ENCODE data around the gene LMAN1L. TPM values are rescaled to one million over a fixed set of nuclear protein-coding genes. Genes with fewer than 3 reads are reported as not detected.

Gene LMAN1L
- total and polyA plus RNA-seq, 2 of the 4 experiments (the other 2 are of a cell fraction): not detected

DNA sequence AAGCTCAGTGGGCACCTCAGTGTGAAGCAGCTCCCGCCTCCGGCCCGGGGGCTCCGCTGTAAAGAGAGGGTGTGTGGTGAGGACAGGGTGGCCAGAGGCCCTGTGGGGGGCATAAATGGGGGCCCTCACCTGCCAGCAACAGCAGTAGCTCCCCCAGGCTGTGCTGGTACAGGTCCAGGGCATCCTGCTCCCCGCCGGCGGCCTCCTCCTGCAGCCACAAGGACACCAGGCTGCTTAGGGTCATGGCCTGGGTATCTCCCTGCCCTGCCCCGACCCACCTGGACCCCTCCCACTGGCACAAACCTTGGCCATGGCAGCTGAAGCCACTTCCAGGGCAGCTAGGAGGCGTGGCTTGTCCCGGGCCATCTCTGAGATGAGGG, 25.5 kb downstream of the LMAN1L start:
- BruUV-seq (replicated peaks): no TSS peak
- DNase-seq (no peak), ATAC-seq (ENCODE audit: low read depth) (no peak)
- dilution Hi-C loops (cut with HindIII; ENCODE audit: low sequenced_read_pairs, unreplicated experiment): no loop called here
- peaks cover 3% of the 10 kb centered on the region; the same call in 1 of the 2 replicates for H3K36me3 ChIP-seq (ENCODE audit: control insufficient read depth, insufficient read depth, low read length)
- H3K4me1 ChIP-seq (ENCODE audit: control insufficient read depth, insufficient read depth, low read length): peaks cover 4% of the 10 kb centered on the region; the same call in 1 of the 2 replicates
- H2BK20ac ChIP-seq (ENCODE audit: low read depth, low read length): no peak overlapping the region
- H3K9me3 ChIP-seq (ENCODE audit: control insufficient read depth, insufficient read depth, low read length): no peaks in the 10 kb centered on the region
- no peak overlapping the region for H3K56ac ChIP-seq (ENCODE audit: extremely low read depth, insufficient read depth, low read length)
- no peak overlapping the region for H2BK5ac ChIP-seq (ENCODE audit: low read depth, low read length, poor library complexity, severe bottlenecking)
- TF ChIP-seq CEBPB (IDR thresholded peaks at IDR 0.05; ENCODE audit: low read depth, low read length): no peak
- TF ChIP-seq POLR2A (IDR thresholded peaks at IDR 0.05; ENCODE audit: low read depth, low read length): no peak
- TF ChIP-seq BHLHE40 (IDR thresholded peaks at IDR 0.05; ENCODE audit: low read depth, low read length): no peak
- no peak for TF ChIP-seq MAZ (IDR thresholded peaks at IDR 0.05; ENCODE audit: borderline replicate concordance, low read depth, low read length)
- no peak for TF ChIP-seq MAFK (IDR thresholded peaks at IDR 0.05; ENCODE audit: low read depth, low read length)
- TF ChIP-seq RAD21 (IDR thresholded peaks at IDR 0.05; ENCODE audit: low read length): no peak
- no peak for TF ChIP-seq CHD1 (IDR thresholded peaks at IDR 0.05; ENCODE audit: low read depth, low read length)
- TF ChIP-seq SMC3 (IDR thresholded peaks at IDR 0.05; ENCODE audit: low read depth, low read length): no peak
- TF ChIP-seq, protein P1, sequence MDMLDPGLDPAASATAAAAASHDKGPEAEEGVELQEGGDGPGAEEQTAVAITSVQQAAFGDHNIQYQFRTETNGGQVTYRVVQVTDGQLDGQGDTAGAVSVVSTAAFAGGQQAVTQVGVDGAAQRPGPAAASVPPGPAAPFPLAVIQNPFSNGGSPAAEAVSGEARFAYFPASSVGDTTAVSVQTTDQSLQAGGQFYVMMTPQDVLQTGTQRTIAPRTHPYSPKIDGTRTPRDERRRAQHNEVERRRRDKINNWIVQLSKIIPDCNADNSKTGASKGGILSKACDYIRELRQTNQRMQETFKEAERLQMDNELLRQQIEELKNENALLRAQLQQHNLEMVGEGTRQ (IDR thresholded peaks at IDR 0.05; ENCODE audit: low read depth, low read length): no peak
- TF ChIP-seq NFE2L2 (IDR thresholded peaks at IDR 0.05; ENCODE audit: low read depth, low read length): no peak
- TF ChIP-seq FOS (IDR thresholded peaks at IDR 0.05; ENCODE audit: low read depth, low read length): no peak
- TF ChIP-seq RFX5 (IDR thresholded peaks at IDR 0.05; ENCODE audit: low read depth, low read length): no peak
- TF ChIP-seq, protein P2, sequence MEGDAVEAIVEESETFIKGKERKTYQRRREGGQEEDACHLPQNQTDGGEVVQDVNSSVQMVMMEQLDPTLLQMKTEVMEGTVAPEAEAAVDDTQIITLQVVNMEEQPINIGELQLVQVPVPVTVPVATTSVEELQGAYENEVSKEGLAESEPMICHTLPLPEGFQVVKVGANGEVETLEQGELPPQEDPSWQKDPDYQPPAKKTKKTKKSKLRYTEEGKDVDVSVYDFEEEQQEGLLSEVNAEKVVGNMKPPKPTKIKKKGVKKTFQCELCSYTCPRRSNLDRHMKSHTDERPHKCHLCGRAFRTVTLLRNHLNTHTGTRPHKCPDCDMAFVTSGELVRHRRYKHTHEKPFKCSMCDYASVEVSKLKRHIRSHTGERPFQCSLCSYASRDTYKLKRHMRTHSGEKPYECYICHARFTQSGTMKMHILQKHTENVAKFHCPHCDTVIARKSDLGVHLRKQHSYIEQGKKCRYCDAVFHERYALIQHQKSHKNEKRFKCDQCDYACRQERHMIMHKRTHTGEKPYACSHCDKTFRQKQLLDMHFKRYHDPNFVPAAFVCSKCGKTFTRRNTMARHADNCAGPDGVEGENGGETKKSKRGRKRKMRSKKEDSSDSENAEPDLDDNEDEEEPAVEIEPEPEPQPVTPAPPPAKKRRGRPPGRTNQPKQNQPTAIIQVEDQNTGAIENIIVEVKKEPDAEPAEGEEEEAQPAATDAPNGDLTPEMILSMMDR (conservative IDR thresholded peaks at IDR 0.05; ENCODE audit: low read depth, low read length): no peak
- no peak for TF ChIP-seq MXI1 (IDR thresholded peaks at IDR 0.05; ENCODE audit: borderline replicate concordance, low read depth, low read length)
- TF ChIP-seq RCOR1 (IDR thresholded peaks at IDR 0.05; ENCODE audit: insufficient replicate concordance, low read length): no peak
- TF ChIP-seq, protein P3, sequence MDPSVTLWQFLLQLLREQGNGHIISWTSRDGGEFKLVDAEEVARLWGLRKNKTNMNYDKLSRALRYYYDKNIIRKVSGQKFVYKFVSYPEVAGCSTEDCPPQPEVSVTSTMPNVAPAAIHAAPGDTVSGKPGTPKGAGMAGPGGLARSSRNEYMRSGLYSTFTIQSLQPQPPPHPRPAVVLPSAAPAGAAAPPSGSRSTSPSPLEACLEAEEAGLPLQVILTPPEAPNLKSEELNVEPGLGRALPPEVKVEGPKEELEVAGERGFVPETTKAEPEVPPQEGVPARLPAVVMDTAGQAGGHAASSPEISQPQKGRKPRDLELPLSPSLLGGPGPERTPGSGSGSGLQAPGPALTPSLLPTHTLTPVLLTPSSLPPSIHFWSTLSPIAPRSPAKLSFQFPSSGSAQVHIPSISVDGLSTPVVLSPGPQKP (IDR thresholded peaks at IDR 0.05; ENCODE audit: borderline replicate concordance, low read depth, low read length): no peak
- no peaks in the 10 kb centered on the region for H3K9me1 ChIP-seq (ENCODE audit: insufficient read depth, low read length)
- no peak overlapping the region for H3K23ac ChIP-seq (ENCODE audit: low read depth, low read length)
- no peak overlapping the region for H3K9ac ChIP-seq (ENCODE audit: low read depth, low read length)
- ChIA-PET POLR2A (ENCODE audit: unreplicated experiment) (no interaction called here), CTCF (no interaction called here)
- H4K20me1 ChIP-seq (ENCODE audit: insufficient read depth, low read length): no peaks in the 10 kb centered on the region
- H2BK120ac ChIP-seq (ENCODE audit: low read depth, low read length): no peak overlapping the region
- H4K91ac ChIP-seq (ENCODE audit: insufficient read depth, low read depth, low read length): no peak overlapping the region
- in situ Hi-C loops (cut with MboI; ENCODE audit: low sequenced_read_pairs): no loop called here
- WGBS, 2 experiments (ENCODE audit: extremely low coverage in 2 of 2, insufficient read length in 1 of 2): no CpG with 5 or more reads among the region's 10 CpGs
- no peak overlapping the region for H3K4ac ChIP-seq (ENCODE audit: low read depth, low read length)
- no peak overlapping the region for H4K5ac ChIP-seq (ENCODE audit: low read depth, low read length)
- H4K8ac ChIP-seq (ENCODE audit: low read depth in 2 of 2, low read length in 2 of 2): no peak overlapping the region
- no peaks in the 10 kb centered on the region for H3K27me3 ChIP-seq (ENCODE audit: control insufficient read depth, insufficient read depth, low read length)
- no peak overlapping the region for H2AK5ac ChIP-seq (ENCODE audit: low read depth, low read length)
- H2AK9ac ChIP-seq (replicated peaks; ENCODE audit: low read depth, low read length, poor library complexity): no peak overlapping the region
- H2BK15ac ChIP-seq (ENCODE audit: low read depth, low read length): no peak overlapping the region
- H3K79me1 ChIP-seq (ENCODE audit: low read depth in 1 of 2, low read length in 2 of 2): peaks cover 0 to 14% of the 10 kb centered on the region in 2 experiments; a peak in 1 of 4 replicates
- H3K27ac ChIP-seq (ENCODE audit: insufficient read depth, low read length): no peak overlapping the region
- no peak overlapping the region for H3K18ac ChIP-seq (ENCODE audit: low read depth, low read length)
- no peak overlapping the region for H3K14ac ChIP-seq (replicated peaks; ENCODE audit: low read depth, low read length)
- H2AFZ ChIP-seq (replicated peaks; ENCODE audit: low read length, poor library complexity): no peak overlapping the region
- no peak overlapping the region for H3K4me2 ChIP-seq (ENCODE audit: low read depth, low read length)
- intact Hi-C loops (cut with micrococcal nuclease): no loop called here
- H3K4me3 ChIP-seq (ENCODE audit: insufficient read depth, low read depth, low read length): no peak overlapping the region

All from IMR-90 (cell line).